NCI-H2227 treated with DMSO at 0.1 percent for 48 hours (cell line): ENCODE results near the gene VIT.

Experiments used
- DNase-seq: peaks from one replicate; lab custom pipeline; 2025; lab: John Stamatoyannopoulos, UW

VIT gene

GRCh38 chr2:36769106-36769505, 72.6 kb downstream of the VIT start:
- DNase-seq = no peak

DNA sequence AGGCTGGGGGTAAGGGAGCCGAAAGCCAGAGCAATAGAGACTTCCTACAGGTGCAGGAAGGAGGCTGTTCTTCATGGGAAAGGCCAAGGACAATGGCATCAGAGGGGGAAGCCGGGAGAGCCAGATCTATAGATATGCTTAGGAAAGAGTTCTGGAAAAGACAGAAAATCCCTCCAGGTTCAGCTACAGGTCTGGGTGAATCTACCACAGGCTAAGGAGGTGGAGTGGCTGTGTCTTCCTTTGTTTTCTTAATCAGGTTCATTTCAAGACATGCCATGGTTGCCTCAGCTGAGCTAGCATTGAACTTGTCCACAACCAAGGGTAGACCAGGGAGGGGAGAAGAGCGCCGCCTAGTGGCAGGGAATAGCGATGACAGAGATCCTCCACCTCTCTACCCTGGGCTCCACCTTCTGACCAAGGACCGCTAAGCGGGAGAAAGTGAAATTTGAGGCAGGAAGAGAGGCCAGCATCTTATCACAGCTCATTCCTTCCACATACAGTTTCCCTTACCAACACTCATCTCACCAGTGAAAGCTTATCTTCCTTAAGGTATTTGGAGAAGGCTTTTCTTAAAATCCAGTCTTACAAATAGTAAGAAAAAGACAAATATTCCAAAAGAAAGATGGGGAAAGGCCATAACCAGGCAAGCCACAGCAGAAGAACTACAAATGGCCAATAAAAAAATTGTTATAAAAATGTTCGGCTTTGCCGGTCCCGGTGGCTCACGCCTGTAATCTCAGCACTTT, 74.2 kb downstream of the VIT start:
- no peak for DNase-seq

DNA sequence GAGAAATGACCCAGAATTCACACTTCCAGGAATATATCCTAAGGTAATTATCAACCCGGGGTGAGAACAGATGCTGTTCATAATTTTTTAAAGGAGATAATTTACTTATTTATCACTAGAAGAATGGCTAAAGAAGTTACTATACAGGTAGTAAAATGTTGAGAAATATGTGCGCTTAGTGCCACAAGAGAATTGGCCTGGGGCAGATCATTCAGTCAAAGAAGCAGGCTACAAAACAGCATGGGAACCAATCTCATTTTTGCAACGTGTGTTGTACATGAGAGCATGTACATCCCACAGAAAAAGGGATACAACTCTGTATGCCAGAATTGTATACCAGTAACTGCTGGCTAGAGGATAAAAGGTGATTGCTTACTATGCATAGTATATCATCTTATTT, 75.2 kb downstream of the VIT start:
- DNase-seq = no peak

- DNase-seq = no peak
Observed at GRCh38 chr2:36773947-36774346, 77.4 kb downstream of the VIT start.

DNA sequence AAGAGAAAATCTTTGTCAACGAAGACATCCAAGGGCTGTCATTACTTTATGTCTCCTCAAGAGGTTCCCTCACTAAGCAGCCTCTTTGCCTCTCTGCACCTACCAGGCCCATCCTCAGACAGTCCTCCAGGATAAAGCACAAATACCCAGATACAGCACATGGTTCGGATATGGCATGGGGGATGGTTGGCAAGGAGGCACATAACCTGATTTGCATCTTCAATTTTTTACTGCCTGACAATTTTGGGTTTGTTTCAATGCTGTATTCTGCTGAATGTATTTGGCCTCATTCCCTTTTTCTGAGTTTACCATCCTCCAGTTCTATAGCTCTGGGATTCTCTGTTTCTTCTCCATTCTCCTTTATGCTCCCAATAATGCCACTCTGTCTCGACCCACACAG, 78.8 kb downstream of the VIT start:
- no peak for DNase-seq

DNA sequence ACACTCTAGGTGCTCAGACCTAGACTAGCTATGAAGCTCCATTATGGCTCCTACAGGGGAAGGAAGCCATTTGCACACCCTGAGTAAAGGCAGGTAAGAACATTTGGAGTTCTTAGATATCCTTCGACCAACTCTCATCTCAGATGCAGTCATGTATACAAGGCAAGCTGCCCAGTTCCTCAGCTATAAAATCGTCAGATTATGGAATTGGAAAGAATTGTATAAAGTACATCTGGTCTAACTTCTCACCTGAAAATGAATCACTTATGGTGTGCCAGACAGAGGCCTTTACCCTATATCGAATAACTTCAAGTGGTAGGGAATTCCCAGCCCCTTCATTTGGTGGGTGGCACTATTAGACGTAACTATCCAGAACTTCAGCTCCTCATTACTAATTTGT, 79.3 kb downstream of the VIT start:
- DNase-seq = no peak

- no peak for DNase-seq
Observed at GRCh38 chr2:36777272-36777671, 80.8 kb downstream of the VIT start.

DNA sequence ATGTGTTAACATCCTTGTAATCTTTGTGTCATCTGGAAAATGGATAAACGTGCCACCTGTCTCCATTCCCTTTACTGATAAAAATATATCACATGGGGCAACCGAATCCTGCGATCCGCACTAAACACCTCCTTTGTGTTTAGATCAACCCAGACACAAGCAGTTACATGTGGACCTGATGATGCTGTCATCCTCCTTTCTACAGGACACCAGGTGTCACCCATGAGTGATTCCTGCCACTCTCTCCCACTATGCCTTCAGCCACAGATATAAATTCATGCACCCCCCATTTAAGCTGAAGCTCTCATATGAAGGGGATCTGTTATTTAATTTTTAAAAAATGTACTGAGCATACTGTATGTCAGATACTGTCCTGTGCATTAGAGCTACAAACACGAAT, 81.3 kb downstream of the VIT start:
- DNase-seq = no peak

DNA sequence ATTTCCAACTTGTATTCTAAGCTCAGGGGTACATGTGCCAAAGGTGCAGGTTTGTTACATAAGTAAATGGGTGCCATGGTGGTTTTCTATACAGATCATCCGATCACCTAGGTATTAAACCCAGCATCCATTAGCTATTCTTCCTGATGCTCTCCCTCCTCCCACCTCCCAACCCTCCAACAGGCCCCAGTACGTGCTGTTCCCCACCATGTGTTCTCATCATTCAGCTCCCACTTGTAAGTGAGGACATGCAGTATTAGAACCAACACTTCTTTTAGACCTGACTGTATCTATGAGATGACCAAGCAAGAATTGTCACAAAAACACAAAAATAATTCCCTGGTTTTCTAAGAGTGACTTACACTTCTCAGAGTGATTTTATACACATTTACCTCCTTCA, 83.0 kb downstream of the VIT start:
- DNase-seq = no peak

DNA sequence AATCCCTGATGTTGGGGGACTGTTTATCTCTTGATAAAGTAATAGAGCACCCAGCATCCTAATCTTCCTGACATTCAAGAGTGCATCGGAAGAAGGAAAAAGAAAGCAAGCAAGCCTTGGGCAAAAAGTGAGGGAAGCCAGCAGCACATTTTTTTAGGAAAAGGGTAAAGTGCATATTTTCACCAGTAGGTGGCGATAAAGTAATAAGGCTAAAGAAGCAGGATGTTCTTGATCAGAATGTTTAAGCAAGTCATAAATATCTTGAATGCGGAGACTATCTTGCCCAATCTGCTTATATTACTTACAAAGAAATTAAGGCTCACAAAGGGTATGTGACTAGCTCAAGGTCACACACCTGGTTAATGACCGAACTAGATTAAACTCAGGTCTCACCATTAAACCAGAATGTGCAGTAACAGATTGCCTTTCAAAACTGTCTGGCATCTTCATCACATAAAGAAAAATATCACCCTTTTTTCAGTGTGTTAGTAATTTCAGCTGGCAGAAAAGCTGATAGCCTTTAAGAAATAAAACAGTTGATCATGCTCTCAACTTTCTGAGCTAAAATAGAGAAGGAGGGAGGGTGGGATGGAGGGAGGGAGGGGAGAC, 83.8 kb downstream of the VIT start:
- DNase-seq = peak; percentile 76

GRCh38 chr2:36781907-36782720, 85.6 kb downstream of the VIT start:
- DNase-seq = peak; percentile 33

DNA sequence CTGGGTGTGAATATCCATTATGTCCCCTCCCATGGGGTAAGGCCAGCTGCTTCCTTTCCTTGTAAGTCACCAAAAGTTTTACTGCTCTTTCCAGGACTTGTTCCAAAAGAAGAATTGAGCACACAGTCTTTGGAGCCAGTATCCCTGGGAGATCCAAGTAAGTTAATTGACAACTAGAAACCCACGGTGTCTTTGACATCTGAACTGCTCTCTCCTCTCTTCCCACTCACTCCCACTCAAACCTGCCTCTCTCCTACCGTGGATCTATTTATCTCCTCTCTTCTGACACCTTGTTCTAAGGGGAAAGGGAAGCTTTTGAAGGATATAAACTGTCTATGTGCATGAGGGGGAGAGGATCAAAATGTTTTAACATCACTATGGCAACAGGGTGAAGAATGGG, 86.7 kb downstream of the VIT start:
- no peak for DNase-seq

GRCh38 chr2:36785179-36785795, 88.8 kb downstream of the VIT start:
- DNase-seq = peak; percentile 47

- DNase-seq = no peak
Observed at GRCh38 chr2:36789181-36789804, 92.8 kb downstream of the VIT start.

- no peak for DNase-seq
Observed at GRCh38 chr2:36792951-36793350, 96.4 kb downstream of the VIT start.

GRCh38 chr2:36797324-36798070, 101.0 kb downstream of the VIT start:
- DNase-seq = no peak

GRCh38 chr2:36798724-36799123, 102.2 kb downstream of the VIT start:
- DNase-seq = no peak

- no peak for DNase-seq
Observed at GRCh38 chr2:36800381-36800780, 103.9 kb downstream of the VIT start.

- no peak for DNase-seq
Observed at GRCh38 chr2:36801088-36801487, 104.6 kb downstream of the VIT start.

DNA sequence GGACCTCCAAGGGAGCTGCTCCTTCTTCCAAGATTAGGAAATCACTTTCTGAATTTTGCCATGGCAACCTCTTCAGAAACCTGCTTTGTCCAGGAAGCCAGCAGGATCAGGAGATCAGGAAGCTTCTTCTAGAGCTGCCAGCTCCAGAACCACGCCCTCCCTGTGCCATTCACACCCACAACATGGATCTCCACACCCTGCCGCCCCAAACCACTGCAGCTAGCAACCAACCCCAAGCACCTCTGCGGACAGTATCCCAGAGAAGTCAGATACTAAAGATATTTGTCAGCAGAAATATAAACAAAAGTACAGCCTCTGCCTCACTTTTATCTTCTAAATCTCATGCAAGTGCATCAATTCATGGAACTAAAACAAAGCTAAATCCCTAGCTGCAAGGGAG, 106.4 kb downstream of the VIT start:
- DNase-seq = no peak

DNA sequence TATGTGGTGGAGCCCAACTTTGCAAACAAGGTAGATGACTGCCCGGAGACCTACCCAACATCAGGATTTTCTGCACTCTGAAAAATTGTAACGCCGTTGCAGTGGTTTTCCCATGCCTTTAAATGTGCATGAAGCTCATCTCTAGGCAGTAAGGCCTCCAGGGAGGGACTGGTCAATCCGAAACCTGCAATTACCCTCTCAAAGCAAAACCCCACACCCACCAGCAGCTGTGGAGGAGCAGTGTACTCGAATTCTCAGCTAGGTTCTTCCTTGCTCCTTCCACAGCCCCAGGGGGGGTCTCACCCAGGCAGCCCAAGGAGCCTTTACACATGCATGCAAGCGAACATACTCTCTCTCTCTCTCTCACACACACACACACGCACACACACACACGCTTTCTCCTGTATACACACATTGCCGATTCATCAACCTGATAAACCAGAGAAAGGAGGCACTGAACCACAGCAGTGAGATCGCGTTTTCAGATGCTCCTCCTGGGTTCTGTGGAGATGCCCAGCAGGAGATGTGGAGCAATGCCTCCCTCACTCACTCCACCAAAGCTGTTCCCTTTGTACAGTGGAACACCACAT, 109.2 kb downstream of the VIT start:
- peak; percentile 90 for DNase-seq
